Erythroblast (primary cell): ENCODE results near the gene FAM72A.

Source experiments
- GATA1 ChIP-seq: IDR thresholded peaks from 2 replicates; pipeline ENCODE4 v1.6.1; 2011; ENCODE audit warnings: low read depth, mild to moderate bottlenecking, control low read depth, low read length, moderate library complexity
- POLR2A ChIP-seq: IDR thresholded peaks from 2 replicates; pipeline ENCODE4 v1.6.1; 2011; ENCODE audit warnings: mild to moderate bottlenecking, low read length

DNA sequence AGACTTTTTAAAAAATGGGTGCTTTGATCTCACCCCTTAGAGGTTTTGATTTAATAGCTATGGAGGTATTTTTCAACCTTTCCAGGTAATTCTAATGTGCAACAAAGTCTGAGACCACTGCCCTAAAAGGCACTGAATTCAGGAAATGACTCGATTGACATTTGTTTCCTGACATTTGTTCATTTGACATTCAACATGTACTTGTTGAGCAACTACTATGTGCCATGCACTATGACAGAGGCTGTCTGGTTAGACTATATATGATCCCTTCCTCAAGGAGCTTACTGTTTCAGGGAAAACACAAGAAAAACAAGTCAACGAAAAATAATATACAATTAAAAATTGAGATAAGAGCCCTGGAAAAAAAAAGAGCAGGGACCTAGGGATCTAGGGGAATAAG lies 59.9 kb downstream of the FAM72A start:
- TF ChIP-seq POLR2A, result no peak
- TF ChIP-seq GATA1, result no peak
